HG03354 (cell line): Measurements from ENCODE around the gene GOLGA6A.
"Not testable (repeated sequence)": the region's sequence is repeated elsewhere in the genome, so short reads cannot be mapped to it uniquely, and the experiment has no call there.

ENCODE experiments used
- ATAC-seq: cut with Tn5 transposase; IDR thresholded peaks from one replicate; pipeline ENCODE4 v1.9.1; 2021; ENCODE audit warnings: mild to moderate bottlenecking; ENCODE audit not compliant: unreplicated experiment, poor library complexity, severe bottlenecking

Gene GOLGA6A

GRCh38 chr15:74082450-74082849 is at the start of gene GOLGA6A:
Gene GOLGA6A, minus strand, starts transcription at chr15:74082550. Its CDS starts 41 bp downstream, at chr15:74082509.
- not testable (repeated sequence) for ATAC-seq

GRCh38 chr15:74131628-74132413 is 49.5 kb upstream of the GOLGA6A start:
- no peak for ATAC-seq

GRCh38 chr15:74130849-74131627 is 48.7 kb upstream of the GOLGA6A start:
- no peak for ATAC-seq

GRCh38 chr15:74130155-74130848 is 48.0 kb upstream of the GOLGA6A start, which contains the start of gene ISLR2:
Gene ISLR2, plus strand, starts transcription at chr15:74130586. Its CDS starts 2,169 bp downstream, at chr15:74132755.
- ATAC-seq, result no peak

- ATAC-seq, result no peak
Measured at GRCh38 chr15:74129586-74130154, 47.3 kb upstream of the GOLGA6A start.

- no peak for ATAC-seq
Measured at GRCh38 chr15:74128785-74129585, 46.6 kb upstream of the GOLGA6A start.

GRCh38 chr15:74127954-74128784 is 45.8 kb upstream of the GOLGA6A start:
- ATAC-seq, result no peak

GRCh38 chr15:74127255-74127953 is 45.1 kb upstream of the GOLGA6A start:
- no peak for ATAC-seq

GRCh38 chr15:74124759-74125158 is 42.4 kb upstream of the GOLGA6A start:
- no peak for ATAC-seq

- no peak for ATAC-seq
Measured at GRCh38 chr15:74124196-74124595, 41.8 kb upstream of the GOLGA6A start.

GRCh38 chr15:74123658-74124057 is 41.3 kb upstream of the GOLGA6A start:
- no peak for ATAC-seq

GRCh38 chr15:74123131-74123429 is 40.7 kb upstream of the GOLGA6A start:
- no peak for ATAC-seq

GRCh38 chr15:74122403-74123130 is 40.2 kb upstream of the GOLGA6A start:
- no peak for ATAC-seq

- no peak for ATAC-seq
Measured at GRCh38 chr15:74121858-74122257, 39.5 kb upstream of the GOLGA6A start.

GRCh38 chr15:74121039-74121438 is 38.7 kb upstream of the GOLGA6A start:
- no peak for ATAC-seq

- no peak for ATAC-seq
Measured at GRCh38 chr15:74120426-74120825, 38.1 kb upstream of the GOLGA6A start.

- ATAC-seq, result no peak
Measured at GRCh38 chr15:74109713-74110112, 27.4 kb upstream of the GOLGA6A start.
